Measurements from ENCODE around the gene TMEM18.

- no peak for TF ChIP-seq YY1 (IDR thresholded peaks at IDR 0.05; ENCODE audit: insufficient read depth, insufficient read length)
- no peak for TF ChIP-seq ZNF274 (IDR thresholded peaks at IDR 0.05; ENCODE audit: low read depth, low read length)
Measured at GRCh38 chr2:677056-677958, at the start of gene TMEM18.

All from NT2/D1 (cell line).